Mucosa of rectum (tissue), 2 donors: ENCODE measurements around the gene ABTB2.

Experiments
- H3K27ac ChIP-seq, 2 donors: one replicate each; pipeline ENCODE4 v1.7.0; 2013; ENCODE audit warnings: inconsistent platforms in 2 of 2, low read depth in 2 of 2, low read length in 2 of 2
- H3K27me3 ChIP-seq, 2 donors: one replicate each; pipeline ENCODE4 v1.7.0; 2013; ENCODE audit warnings: low read length in 2 of 2; ENCODE audit not compliant: control insufficient read depth in 2 of 2, insufficient read depth in 2 of 2
- H3K36me3 ChIP-seq, 2 donors: one replicate each; pipeline ENCODE4 v1.7.0; 2013; ENCODE audit warnings: low read length in 2 of 2; ENCODE audit not compliant: control insufficient read depth in 2 of 2, insufficient read depth in 2 of 2
- H3K4me1 ChIP-seq, 2 donors: one replicate each; pipeline ENCODE4 v1.7.0; 2013; ENCODE audit warnings: low read length in 2 of 2, mild to moderate bottlenecking in 1 of 2; ENCODE audit not compliant: control insufficient read depth in 2 of 2, insufficient read depth in 2 of 2
- H3K4me3 ChIP-seq, 2 donors: one replicate each; pipeline ENCODE4 v1.7.0; 2013; ENCODE audit warnings: low read length in 2 of 2
- H3K9ac ChIP-seq, 2 donors: one replicate each; pipeline ENCODE4 v1.7.0; 2013; ENCODE audit warnings: low read length in 2 of 2, low read depth in 1 of 2, mild to moderate bottlenecking in 1 of 2
- H3K9me3 ChIP-seq, 2 donors: one replicate each; pipeline ENCODE4 v1.7.0; 2013; ENCODE audit warnings: low read length in 2 of 2; ENCODE audit not compliant: control insufficient read depth in 2 of 2
- donor health status: healthy.
- donor health status: Normal muscosa, but diverticular disease.

Gene ABTB2

GRCh38 chr11:34143048-34143447, 214.8 kb downstream of the ABTB2 start:
- Histone ChIP-seq H3K27me3 (no peaks in the 10 kb centered on the region), H3K9ac (no peak overlapping the region), H3K36me3 (peaks cover 69 to 92% of the 10 kb centered on the region in 2 donors), H3K4me1 (no peaks in the 10 kb centered on the region), H3K9me3 (no peaks in the 10 kb centered on the region), H3K27ac (no peak overlapping the region), H3K4me3 (no peak overlapping the region)

- no peaks in the 10 kb centered on the region for H3K9me3 ChIP-seq
- no peak overlapping the region for H3K27ac ChIP-seq
- no peaks in the 10 kb centered on the region for H3K4me1 ChIP-seq
- H3K9ac ChIP-seq, result no peak overlapping the region
- H3K4me3 ChIP-seq, result no peak overlapping the region
- H3K36me3 ChIP-seq, result peaks cover 76 to 88% of the 10 kb centered on the region in 2 donors
- H3K27me3 ChIP-seq, result no peaks in the 10 kb centered on the region
Observed at GRCh38 chr11:34140149-34140548, 217.7 kb downstream of the ABTB2 start.

GRCh38 chr11:34139346-34139745, 218.5 kb downstream of the ABTB2 start:
- no peaks in the 10 kb centered on the region for H3K4me1 ChIP-seq
- peaks cover 77 to 91% of the 10 kb centered on the region in 2 donors for H3K36me3 ChIP-seq
- no peak overlapping the region for H3K4me3 ChIP-seq
- no peaks in the 10 kb centered on the region for H3K27me3 ChIP-seq
- H3K9ac ChIP-seq, result no peak overlapping the region
- H3K27ac ChIP-seq, result no peak overlapping the region
- H3K9me3 ChIP-seq, result no peaks in the 10 kb centered on the region

- Histone ChIP-seq H3K4me3 (no peak overlapping the region), H3K27ac (no peak overlapping the region), H3K36me3 (peaks cover 73 to 87% of the 10 kb centered on the region in 2 donors), H3K4me1 (no peaks in the 10 kb centered on the region), H3K9ac (no peak overlapping the region), H3K9me3 (no peaks in the 10 kb centered on the region), H3K27me3 (no peaks in the 10 kb centered on the region)
Observed at GRCh38 chr11:34136420-34136819, 221.4 kb downstream of the ABTB2 start.

- H3K9me3 ChIP-seq, result no peaks in the 10 kb centered on the region
- no peak overlapping the region for H3K27ac ChIP-seq
- peaks cover 73 to 86% of the 10 kb centered on the region in 2 donors for H3K36me3 ChIP-seq
- H3K9ac ChIP-seq, result no peak overlapping the region
- no peaks in the 10 kb centered on the region for H3K27me3 ChIP-seq
- H3K4me1 ChIP-seq, result no peaks in the 10 kb centered on the region
- H3K4me3 ChIP-seq, result no peak overlapping the region
Observed at GRCh38 chr11:34135439-34135838, 222.4 kb downstream of the ABTB2 start.

GRCh38 chr11:34134765-34135164, 223.0 kb downstream of the ABTB2 start:
- Histone ChIP-seq H3K27me3 (no peaks in the 10 kb centered on the region), H3K4me3 (no peak overlapping the region), H3K9ac (no peak overlapping the region), H3K36me3 (peaks cover 69 to 83% of the 10 kb centered on the region in 2 donors), H3K4me1 (no peaks in the 10 kb centered on the region), H3K27ac (no peak overlapping the region), H3K9me3 (no peaks in the 10 kb centered on the region)

GRCh38 chr11:34132261-34132965, 225.4 kb downstream of the ABTB2 start:
- no peak overlapping the region for H3K27ac ChIP-seq
- H3K4me1 ChIP-seq, result no peaks in the 10 kb centered on the region
- no peak overlapping the region for H3K4me3 ChIP-seq
- no peaks in the 10 kb centered on the region for H3K27me3 ChIP-seq
- H3K9ac ChIP-seq, result no peak overlapping the region
- peaks cover 65 to 71% of the 10 kb centered on the region in 2 donors for H3K36me3 ChIP-seq
- no peaks in the 10 kb centered on the region for H3K9me3 ChIP-seq

- no peak overlapping the region for H3K4me3 ChIP-seq
- H3K9me3 ChIP-seq, result no peaks in the 10 kb centered on the region
- peaks cover 59 to 71% of the 10 kb centered on the region in 2 donors for H3K36me3 ChIP-seq
- H3K9ac ChIP-seq, result no peak overlapping the region
- no peak overlapping the region for H3K27ac ChIP-seq
- H3K4me1 ChIP-seq, result no peaks in the 10 kb centered on the region
- no peaks in the 10 kb centered on the region for H3K27me3 ChIP-seq
Observed at GRCh38 chr11:34128824-34129223, 229.0 kb downstream of the ABTB2 start.

GRCh38 chr11:34126959-34127848, 230.6 kb downstream of the ABTB2 start:
- H3K27ac ChIP-seq, result no peak overlapping the region
- H3K4me3 ChIP-seq, result no peak overlapping the region
- no peaks in the 10 kb centered on the region for H3K27me3 ChIP-seq
- H3K36me3 ChIP-seq, result peaks cover 62 to 72% of the 10 kb centered on the region in 2 donors
- no peaks in the 10 kb centered on the region for H3K9me3 ChIP-seq
- no peak overlapping the region for H3K9ac ChIP-seq
- H3K4me1 ChIP-seq, result no peaks in the 10 kb centered on the region
